Left renal pelvis (tissue), 4 donors: ENCODE data around the gene FBLN2. TPM values are rescaled to one million over a fixed set of nuclear protein-coding genes. Genes with fewer than 3 reads are reported as not detected.

Source experiments
- DNase-seq, 4 donors: peaks; one replicate each; pipeline ENCODE4 v3.0.0-alpha.2; 2013; ENCODE audit warnings: low read depth in 4 of 4, low spot score in 3 of 4
- polyA plus RNA-seq, 4 donors: library from polyadenylated mRNA; unstranded; fragments of 120-200 nt; gene quantifications; one replicate each; pipeline ENCODE4 v1.2.1, GENCODE V29; 2013; ENCODE audit not compliant: insufficient read length in 4 of 4

Gene FBLN2
- polyA plus RNA-seq, 4 donors, result 25.6 to 97.3 (median 34.6) TPM

DNA sequence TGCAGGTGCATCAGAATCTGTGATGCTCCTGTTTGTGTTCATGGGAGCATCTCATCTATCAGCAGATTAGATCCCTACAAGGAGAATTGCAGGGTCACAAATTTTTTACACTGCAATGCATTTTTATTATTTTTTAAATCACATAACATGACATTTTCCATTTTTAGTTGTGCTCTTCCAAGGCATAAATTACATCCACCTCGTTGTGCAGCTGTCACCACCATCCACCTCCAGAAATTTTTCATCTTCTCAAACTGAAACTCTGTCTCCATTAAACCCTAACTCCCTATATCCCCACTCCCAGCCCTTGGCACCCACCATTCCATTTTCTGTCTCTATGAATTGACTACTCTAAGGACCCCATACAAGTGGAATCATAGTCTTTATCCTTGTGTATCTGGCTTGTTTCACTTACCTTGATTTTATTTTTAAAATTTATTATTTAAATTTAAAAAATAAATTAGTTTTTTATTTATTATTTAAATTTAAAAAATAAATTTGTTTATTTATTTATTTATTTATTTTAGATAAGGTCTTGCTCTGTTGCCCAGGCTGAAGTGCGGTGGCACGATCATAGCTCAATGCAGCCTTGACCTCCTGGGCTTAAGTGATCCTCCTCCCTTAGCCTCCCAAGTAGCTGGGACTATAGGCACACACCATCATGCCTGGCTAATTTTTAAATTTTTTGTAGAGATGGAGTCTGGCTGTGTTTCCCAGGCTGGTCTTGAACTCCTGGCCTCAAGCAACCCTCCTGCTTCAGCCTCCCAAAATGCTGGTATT lies 47.7 kb downstream of the FBLN2 start:
- no peak for DNase-seq

DNA sequence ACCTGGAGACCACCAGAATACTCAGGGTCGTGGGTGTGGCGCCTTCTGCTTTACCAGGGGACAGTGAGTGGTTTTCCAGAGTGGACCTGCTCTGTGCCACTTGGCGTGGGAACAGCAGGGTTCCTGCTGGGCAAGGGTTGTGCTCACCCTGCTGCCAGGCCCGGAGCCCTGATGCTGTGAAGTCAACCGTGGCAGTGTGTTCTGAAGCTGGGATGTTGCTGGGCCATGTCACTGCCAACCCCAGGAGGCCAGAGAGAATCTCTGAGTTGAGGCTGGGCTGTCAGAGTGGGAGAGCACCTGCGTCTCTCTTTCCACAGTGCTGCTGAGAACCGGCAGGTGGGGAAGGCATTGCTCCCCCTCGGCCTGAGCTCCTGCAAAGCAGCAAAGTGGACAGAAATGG lies 48.7 kb downstream of the FBLN2 start:
- no peak for DNase-seq

DNA sequence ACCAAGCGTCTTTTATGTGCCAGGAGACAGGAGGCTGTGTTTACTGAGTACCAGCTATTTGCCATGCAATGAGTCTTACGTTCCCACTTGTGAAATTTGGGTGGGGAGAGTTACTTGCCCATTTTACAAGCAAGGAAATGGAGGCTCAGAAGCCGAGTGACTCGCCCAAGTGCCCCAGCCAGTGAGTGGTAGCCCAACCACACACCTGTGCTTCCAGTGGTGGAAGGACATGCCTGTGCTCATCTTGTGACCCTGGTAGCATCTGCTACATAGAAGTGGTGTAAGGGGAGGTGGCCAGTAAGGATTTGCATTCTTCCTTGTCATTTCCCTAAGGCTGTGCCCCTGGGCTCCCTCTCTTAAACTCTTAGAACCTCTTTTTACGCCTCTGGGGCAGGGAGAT lies 49.3 kb downstream of the FBLN2 start:
- DNase-seq, result no peak

DNA sequence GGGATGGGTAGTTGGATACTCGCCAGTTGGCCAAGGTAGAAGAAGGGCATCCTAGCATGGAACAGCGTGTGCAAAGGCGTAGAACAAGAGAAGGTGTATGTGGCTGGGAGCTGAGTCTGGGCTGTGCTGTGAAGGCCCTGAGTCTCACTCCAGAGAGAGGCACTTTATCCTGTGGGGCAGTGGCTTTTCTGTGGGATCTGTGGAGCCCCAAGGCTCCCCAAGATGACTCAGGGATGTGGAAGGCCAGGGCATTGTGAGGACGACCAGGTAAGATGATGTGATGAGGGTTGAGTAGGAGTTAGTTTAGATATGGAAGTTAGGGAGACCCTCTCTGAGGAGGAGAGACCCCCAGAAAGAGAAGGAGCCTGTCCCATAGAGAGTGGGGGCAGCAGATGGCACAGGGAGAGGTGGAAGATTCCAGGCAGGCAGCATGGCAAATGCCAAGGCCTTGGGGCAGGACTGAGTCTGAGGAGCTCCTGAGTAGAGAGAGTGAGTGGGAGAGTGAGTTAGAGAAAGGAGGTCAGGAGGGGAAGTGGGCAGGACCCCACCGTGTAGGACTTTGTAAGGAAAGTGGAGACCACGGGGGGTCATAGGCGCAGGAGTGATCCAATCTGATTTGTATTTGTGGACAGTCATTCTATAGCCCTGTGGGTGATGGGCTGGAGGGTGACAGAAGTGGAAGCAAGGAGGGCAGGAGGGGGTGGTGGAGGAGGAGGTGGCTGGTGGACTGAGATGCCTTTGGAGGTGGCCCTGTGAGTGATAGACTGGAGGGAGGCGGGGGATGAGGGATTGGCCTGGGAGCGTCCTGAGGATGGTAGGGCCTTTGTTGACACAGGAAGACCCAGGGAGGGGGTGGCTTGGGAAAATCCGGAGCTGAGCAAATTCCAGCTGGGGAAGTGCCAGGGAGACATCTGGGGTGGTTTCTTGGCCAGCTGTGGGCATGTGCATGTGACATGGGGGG lies 50.3 kb downstream of the FBLN2 start:
- DNase-seq, result no peak

DNA sequence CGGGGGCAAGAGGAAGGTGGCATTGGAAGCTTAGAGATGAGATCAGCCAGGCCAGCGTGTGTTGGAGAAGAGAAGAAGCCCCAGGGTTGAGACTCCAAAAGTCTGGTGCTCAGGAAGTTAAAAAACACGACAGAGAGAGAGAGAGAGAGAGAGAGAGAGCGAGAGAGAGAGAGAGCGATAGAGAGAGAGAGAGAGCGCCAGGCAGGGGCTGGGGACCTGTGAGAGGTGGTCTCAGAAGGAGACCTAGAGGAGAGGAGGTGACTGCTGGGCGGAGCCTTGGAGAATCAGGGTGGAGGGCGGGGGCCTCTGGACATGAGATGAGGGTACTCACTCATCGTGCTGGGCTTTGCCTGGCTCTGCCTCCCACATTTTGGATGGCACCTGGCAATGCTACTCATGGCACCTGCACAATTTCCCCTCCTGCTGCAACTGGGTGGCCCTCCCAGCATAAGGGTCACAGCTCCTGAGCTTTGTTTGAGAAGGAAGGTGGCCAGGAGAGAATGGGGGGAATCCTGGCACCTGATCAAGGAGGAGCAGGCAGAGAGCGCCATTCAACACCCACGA lies 51.0 kb downstream of the FBLN2 start:
- DNase-seq, result no peak

DNA sequence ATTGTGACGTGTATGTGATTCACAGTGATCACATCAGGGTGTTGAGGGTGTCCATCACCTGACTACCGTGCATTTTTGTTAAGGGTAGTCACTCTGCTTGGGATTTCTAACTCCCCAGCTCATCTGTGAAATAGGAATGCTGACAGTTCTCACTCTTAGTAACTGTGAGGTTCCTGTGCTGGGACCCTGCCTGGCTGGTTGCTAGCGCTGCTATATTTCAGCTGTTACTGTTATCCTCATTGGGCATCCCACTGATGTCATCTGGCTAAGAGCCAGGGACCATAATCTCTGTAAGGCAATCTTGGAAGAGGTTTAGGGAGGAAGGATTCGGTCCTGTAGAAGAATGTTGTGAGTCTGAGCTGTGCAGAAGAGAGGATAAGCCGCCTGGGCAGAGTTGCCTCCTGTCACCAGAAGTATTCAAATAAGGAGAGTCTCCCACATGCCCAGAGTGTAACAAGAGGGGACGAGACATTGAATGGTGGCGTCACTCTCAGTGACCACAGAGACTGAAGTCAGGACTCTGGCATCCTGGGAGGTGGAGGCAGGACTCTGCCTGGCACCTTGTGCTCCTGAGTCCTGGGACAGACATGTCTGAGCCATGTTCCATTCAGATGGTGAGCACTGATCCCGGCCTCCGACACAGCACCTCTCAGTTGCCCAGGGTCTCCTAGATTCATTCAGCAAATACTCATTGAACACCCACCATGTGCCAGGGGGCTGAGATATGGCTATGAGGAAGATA lies 52.2 kb downstream of the FBLN2 start:
- DNase-seq, result peak in 1 of 4 donors; percentile 21

DNA sequence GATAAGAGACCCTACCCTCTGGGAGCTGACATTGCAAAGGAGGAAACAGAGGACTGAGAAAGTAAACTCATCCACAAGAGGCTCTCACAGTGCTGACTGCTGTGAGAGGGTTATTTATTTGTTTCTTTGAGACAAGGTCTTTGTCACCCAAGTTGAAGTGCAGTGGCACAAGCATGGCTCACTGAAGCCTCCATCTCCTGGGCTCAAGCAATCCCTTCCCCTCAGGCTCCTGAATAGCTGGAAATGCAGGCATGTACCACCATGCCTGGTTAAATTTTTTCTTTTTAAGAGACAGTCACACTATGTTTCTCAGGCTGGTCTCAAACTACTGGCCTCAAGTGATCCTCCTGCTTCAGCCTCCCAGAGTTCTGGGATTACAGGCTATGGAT lies 52.8 kb downstream of the FBLN2 start:
- no peak for DNase-seq

DNA sequence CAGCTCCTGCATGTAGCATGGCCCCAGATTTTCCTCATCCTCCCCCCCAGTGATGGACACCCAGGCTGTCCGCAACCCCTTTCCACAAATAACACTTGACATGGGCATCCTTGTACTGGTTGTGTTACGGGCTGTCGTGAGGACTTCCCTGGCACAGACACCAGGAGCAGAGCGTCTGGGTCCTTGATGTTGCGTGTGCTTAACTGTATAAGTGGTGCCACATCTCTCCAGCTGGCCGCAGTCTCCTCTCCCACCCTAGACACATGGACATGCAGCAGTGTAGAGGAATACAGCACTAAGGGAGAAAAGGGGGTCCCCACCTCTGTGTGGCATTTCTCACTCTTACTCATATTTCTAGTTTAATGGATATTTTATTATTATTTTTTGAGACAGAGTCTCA lies 56.6 kb downstream of the FBLN2 start:
- no peak for DNase-seq

DNA sequence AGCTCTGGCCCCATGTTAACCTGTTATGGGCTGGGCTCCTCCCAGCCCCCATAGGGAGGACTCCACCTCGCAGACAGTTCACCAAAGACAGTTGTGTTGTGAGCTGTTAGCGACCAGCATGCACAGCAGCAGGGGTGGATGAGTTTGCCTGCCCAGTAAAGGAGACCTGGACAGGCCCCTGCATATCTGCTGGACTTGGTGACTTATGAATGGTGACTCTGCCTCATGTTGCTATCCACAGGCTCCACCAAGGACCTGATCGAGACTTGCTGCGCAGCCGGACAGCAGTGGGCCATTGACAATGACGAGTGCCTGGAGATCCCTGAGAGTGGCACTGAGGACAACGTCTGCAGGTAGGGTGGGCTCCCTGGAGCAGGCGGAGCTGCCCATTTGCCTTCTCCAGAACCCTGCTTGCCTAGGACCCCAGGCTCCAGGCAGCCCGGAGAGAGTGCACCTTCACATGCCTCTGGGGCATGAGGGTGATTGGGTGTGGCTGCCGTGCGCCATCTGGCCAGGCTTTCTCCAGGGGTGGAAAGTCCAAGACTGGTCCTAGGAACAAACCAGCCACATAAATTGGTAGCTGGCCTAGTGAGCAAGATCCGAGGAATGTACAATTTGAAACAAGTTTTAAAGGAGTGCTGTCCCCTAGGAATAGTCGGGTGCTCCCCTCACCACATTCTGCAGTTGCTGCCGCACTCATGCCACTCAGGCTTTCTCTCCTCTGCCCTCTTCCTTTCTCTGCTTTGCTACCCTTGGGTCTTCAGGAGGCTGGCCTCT lies 59.1 kb downstream of the FBLN2 start:
- no peak for DNase-seq

DNA sequence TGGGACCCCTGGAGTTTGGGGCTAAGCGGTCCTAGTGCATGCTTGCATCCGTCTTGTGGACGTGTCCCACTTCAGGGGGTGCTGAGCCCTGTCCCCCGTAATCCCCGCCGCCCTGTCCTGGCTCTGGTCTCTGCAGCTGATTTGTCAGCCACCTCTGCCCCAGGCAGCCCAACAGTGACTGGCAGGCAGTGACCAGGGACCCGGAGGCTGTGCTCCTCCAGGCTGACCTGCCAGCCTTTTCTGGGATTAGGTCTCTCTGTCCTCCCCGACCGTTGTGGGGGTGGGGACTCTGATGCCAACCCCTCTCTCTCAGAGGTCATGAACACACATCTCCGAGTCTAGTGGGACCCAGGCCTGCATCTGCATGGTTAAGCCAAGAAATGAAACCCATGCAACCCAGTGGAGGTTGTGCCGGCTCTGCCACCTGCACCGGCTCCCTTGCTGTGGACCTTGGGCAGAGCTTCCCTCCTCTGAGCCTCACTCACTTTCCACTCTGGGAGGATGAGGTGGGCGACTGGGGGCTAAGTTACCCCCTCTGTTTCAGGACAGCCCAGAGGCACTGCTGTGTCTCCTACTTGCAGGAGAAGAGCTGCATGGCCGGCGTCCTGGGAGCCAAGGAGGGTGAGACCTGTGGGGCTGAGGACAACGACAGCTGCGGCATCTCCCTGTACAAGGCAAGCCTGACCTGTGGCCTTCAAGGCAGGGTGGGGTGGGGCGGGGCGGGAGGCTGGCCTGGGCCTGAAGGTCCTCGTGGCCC lies 60.2 kb downstream of the FBLN2 start:
- DNase-seq, result no peak

DNA sequence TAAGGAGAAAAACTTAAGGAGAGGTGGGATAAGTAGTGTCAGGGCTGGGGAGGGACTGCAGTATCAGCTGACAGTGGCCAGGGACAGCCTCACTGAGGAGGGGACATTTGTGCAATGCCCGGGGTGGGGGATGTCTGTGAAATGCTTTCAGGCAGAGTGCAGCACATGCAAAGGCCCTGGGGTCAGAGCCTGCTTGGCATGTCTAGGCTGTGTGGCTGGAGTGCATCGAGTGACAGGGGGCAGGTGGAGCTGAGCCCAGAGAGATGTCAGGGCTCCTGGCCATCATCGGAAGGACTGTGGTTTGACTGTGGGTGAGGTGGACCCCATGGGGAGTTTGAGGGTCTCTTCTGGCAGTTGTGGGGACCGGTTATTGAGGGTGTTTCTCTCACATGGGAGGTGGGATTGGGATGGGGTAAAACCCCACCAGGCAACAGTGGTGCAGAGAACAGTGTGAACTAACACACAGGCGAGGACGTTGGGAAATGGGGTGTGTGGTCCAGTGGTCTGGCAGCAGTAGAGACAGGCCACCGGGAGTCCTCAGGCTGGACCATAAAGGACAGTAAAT lies 61.2 kb downstream of the FBLN2 start:
- DNase-seq, result no peak

DNA sequence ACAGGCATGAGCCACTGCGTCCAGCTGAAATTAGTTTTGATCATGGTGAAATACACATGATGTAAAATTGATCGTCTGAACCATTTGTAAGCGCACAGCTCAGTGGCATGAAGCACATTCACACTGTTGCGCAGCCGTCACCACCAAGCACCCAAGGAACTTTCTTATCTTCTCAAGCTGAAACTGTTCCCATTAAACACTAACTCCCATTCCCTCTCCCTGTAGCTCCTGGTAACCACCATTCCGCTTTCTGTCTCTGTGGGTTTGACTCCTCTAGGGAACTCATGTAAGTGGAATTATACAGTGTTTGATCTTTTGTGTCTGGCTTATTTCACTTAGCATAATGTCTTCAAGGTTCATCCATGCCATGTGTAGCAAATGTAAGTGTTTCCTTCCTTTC lies 62.3 kb downstream of the FBLN2 start:
- DNase-seq, result no peak

DNA sequence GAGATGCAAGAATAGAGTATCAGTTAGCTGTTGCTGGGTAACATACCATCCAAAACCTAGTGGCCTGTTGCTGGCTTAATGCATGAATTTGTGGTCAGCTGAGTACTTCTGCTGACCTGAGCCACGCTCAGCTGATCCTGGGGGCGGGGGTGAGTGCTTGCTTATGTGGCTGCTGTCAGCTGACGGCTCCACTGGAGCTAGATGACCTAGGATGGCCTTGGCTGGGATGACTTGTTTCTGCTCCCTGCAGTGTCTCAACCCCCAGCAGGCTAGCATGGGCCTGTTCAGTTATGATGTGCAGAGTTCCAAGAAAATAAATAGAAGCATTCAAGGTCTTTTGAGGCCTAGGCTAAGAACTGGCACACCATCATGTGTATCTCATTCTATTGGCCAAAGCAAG lies 63.9 kb downstream of the FBLN2 start:
- DNase-seq, result no peak

DNA sequence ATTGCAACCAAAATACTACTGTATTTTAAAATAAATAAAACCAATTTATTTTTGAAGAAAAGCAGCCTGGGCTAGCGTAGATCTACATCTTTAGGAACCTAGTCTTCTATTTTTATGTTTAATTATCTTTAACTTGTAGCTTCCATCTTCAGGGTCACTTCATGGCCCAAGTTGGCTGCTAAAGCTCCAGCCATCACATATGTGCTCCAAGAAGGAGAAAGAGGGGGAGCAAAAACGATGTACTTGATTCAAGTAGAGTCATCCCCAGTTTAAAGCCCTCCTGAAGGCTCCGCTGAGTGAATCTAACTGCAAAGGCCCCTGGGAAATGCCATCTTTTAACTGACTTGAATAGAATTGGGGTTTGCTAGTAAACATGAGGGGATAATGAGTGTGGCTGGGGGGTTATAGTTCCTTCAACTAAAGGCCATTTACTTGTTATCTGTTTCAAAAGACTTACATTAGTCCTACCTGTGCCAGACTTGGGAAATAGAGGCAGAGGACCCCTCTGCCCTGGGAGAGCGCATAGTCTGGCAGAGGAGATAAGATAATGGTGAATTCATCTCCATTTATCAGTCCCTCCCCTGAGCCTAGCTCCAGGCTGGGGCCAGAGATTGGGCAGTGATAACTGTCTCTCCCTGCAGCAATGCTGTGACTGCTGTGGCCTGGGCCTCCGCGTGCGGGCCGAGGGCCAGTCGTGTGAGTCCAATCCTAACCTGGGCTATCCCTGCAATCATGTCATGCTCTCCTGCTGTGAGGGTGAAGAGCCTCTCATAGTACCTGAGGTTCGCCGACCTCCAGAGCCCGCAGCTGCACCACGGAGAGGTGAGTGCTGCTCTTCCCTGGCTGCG lies 64.6 kb downstream of the FBLN2 start:
- no peak for DNase-seq

DNA sequence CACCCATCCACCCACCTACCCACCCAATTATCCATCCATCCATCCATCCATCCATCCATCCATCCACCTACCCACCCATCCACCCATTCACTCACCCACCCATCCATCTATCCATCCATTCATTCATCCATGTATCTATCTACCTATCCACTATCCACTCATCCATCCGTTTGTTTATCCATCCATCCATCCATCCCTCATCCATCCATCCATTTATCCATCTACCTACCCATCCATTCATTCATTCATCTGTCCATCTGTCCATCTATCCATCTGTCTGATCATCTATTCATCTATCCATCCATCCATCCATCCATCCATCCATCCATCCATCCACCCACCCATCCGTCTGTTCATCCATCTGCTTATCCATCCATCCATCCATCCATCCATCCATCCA lies 65.7 kb downstream of the FBLN2 start:
- no peak for DNase-seq

DNA sequence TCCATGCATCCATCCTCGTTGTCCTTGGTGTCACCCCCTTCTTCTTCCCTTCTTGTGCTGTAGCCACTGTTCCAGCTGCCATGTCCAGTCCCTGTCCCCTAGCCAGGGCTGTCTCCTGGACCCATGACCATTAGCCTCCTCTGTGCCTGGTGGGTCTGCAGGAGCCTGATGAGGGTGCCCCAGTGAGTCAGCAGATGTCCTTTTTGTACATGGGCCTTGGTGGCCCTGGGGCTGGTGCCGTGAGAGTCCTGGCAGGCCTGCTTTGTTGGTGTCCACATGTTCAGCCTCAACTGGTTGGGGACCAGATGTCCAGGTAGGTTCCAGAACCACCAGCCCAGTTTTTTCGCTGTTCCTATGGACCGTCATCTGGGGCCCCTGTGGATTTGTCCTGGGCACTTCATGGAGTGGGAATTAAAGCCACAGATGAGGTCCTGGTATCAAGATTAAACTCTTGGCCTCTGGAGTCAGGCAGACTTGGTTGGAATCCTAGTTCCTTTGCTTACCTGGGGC lies 66.1 kb downstream of the FBLN2 start:
- DNase-seq, result no peak

DNA sequence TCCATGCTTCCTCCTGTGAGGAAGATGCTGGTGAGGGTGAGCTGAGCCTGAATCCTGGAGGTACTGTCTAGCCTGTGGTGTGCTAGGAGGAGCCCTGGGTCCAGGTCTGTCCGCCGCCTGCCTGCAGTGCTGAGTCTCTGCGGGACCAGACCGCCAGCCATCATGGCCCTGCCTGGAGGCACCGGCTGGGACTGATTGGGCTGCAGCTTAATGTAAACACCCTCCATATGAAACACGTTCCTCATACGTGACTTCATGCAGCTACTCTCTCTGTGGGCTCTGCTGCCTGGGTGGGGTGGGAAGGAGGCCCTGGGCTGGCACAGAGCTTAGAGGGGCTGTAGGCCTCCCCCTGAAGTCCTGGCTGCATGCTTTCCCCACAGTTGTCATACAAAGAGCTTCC lies 67.4 kb downstream of the FBLN2 start:
- DNase-seq, result no peak
